Spleen (tissue), 7 donors: Measurements from ENCODE around the gene MEIS1.

ENCODE experiments used
- CTCF ChIP-seq, 11 experiments: fragments of 200-600 bp in 7 of 11; fragments of 450-650 bp in 4 of 11; sonication (generic) in 4 of 11; IDR thresholded peaks in 8 of 11; conservative IDR thresholded peaks in 3 of 11; 1 replicate in 7 of 11; 2 replicates in 4 of 11; pipeline versions ENCODE4 v1.4.0 to v1.8.0; 2016 to 2021; ENCODE audit warnings: antibody characterized with exemption in 11 of 11, inconsistent platforms in 4 of 11, mild to moderate bottlenecking in 1 of 11
- POLR2A ChIP-seq, 3 donors: fragments of 450-650 bp; IDR thresholded peaks; one replicate each; pipeline ENCODE4 v1.5.1; 2017; ENCODE audit warnings: antibody characterized with exemption in 3 of 3, mild to moderate bottlenecking in 1 of 3
- POLR2AphosphoS5 ChIP-seq, 3 donors: sonication (generic); formaldehyde crosslinking; IDR thresholded peaks; one replicate each; pipeline ENCODE4 v1.5.1; 2017; ENCODE audit warnings: antibody characterized with exemption in 3 of 3
- donor health status: DM: no; HTN: no; CAD: no; lungs with moderate emphysema.
- donor health status: DM: no; HTN: no; CAD: no.
- donor health status: DM: no; HTN: no; CAD: no.

GRCh38 chr2:66457545-66457944 is 22.6 kb downstream of the MEIS1 start:
- no peak for TF ChIP-seq POLR2A (IDR thresholded peaks at IDR 0.05)
- no peak for TF ChIP-seq POLR2AphosphoS5 (IDR thresholded peaks at IDR 0.05)
- TF ChIP-seq CTCF (IDR thresholded peaks at IDR 0.05 in 8 of 11, conservative IDR thresholded peaks at IDR 0.05 in 3 of 11): no peak
